ENCODE results near the gene CENPQ.
"Not testable (repeated sequence)": the region's sequence is repeated elsewhere in the genome, so short reads cannot be mapped to it uniquely, and the experiment has no call there.

The CENPQ gene

DNA sequence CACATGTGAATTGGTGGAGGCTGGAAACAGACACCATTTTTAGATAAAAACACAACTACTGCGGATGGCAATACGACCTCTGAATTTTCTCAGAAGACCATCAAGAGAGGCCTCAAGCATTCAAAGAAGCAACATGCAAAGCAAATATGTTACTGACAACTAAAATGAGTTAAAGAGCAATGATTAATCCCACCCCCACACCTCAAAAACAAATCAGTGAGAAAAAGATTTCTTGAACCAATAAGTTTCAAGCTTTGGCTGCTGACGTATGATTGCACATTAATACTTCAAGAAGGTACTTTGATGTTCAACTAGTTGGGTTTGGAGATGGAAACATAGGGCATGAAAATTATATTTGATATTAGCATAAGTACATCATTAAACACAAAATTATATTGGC, 1.1 kb upstream of the CENPQ start:
- Histone ChIP-seq H3K27ac (ENCODE audit: insufficient read depth, low read depth, low read length, poor library complexity, severe bottlenecking) (no peak overlapping the region), H3K27me3 (ENCODE audit: control insufficient read depth, insufficient read depth, low read length, poor library complexity, severe bottlenecking) (no peaks in the 10 kb centered on the region), H3K4me1 (ENCODE audit: control insufficient read depth, insufficient read depth, low read length) (peaks cover 7% of the 10 kb centered on the region), H3K4me3 (ENCODE audit: insufficient read depth, low read depth, low read length) (peak overlapping the region; percentile 85), H3K9me3 (ENCODE audit: control insufficient read depth, low read length) (no peaks in the 10 kb centered on the region), H3K36me3 (ENCODE audit: control insufficient read depth, insufficient read depth, low read length) (no peaks in the 10 kb centered on the region)
- 85 to 93% methylated on average over 2 to 3 of the region's 3 CpGs for WGBS, 2 experiments

GRCh38 chr6:49462599-49462926, 607 bp upstream of the CENPQ start:
- no peak overlapping the region for H3K27ac ChIP-seq (ENCODE audit: insufficient read depth, low read depth, low read length, poor library complexity, severe bottlenecking)
- no peaks in the 10 kb centered on the region for H3K9me3 ChIP-seq (ENCODE audit: control insufficient read depth, low read length)
- H3K36me3 ChIP-seq (ENCODE audit: control insufficient read depth, insufficient read depth, low read length) = no peaks in the 10 kb centered on the region
- H3K27me3 ChIP-seq (ENCODE audit: control insufficient read depth, insufficient read depth, low read length, poor library complexity, severe bottlenecking) = no peaks in the 10 kb centered on the region
- 5 to 7% methylated on average over 7 of the region's 7 CpGs for WGBS, 2 experiments
- H3K4me1 ChIP-seq (ENCODE audit: control insufficient read depth, insufficient read depth, low read length) = peaks cover 7% of the 10 kb centered on the region
- H3K4me3 ChIP-seq (ENCODE audit: insufficient read depth, low read depth, low read length) = peak overlapping the region; percentile 85

DNA sequence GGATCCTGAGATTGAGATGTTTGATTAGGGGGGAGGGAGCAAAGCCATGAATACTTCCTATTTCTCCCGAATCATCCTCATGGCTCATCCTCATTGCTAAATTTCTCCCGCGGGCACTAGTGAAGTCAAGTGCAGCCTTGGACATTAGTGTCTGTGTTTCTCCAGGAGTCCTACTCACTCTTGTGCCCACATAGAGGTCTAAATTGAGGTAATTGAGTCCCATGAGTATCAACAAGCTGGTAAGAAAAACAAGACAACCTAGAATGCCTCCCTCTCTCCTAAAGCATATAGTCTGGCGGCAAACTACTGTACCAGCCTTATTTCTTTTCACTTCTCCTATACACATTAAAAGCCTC, 420 bp downstream of the CENPQ start:
- Histone ChIP-seq H3K9me3 (ENCODE audit: control insufficient read depth, low read length) (no peaks in the 10 kb centered on the region), H3K36me3 (ENCODE audit: control insufficient read depth, insufficient read depth, low read length) (no peaks in the 10 kb centered on the region), H3K4me1 (ENCODE audit: control insufficient read depth, insufficient read depth, low read length) (peaks cover 7% of the 10 kb centered on the region), H3K27me3 (ENCODE audit: control insufficient read depth, insufficient read depth, low read length, poor library complexity, severe bottlenecking) (no peaks in the 10 kb centered on the region), H3K4me3 (ENCODE audit: insufficient read depth, low read depth, low read length) (peak overlapping the region; percentile 85), H3K27ac (ENCODE audit: insufficient read depth, low read depth, low read length, poor library complexity, severe bottlenecking) (no peak overlapping the region)
- 1% methylated on average over 3 to 4 of the region's 4 CpGs for WGBS, 2 experiments

GRCh38 chr6:49464691-49465090, 1.5 kb downstream of the CENPQ start:
- 93% methylated on average over 2 of the region's 2 CpGs for WGBS, 2 experiments
- Histone ChIP-seq H3K4me1 (ENCODE audit: control insufficient read depth, insufficient read depth, low read length) (peaks cover 7% of the 10 kb centered on the region), H3K36me3 (ENCODE audit: control insufficient read depth, insufficient read depth, low read length) (no peaks in the 10 kb centered on the region), H3K27me3 (ENCODE audit: control insufficient read depth, insufficient read depth, low read length, poor library complexity, severe bottlenecking) (no peaks in the 10 kb centered on the region), H3K27ac (ENCODE audit: insufficient read depth, low read depth, low read length, poor library complexity, severe bottlenecking) (no peak overlapping the region), H3K9me3 (ENCODE audit: control insufficient read depth, low read length) (no peaks in the 10 kb centered on the region), H3K4me3 (ENCODE audit: insufficient read depth, low read depth, low read length) (peak overlapping the region; percentile 85)

GRCh38 chr6:49468042-49468441, 4.9 kb downstream of the CENPQ start:
- 94 to 96% methylated on average over 9 of the region's 9 CpGs for WGBS, 2 experiments
- Histone ChIP-seq H3K4me3 (ENCODE audit: insufficient read depth, low read depth, low read length) (no peak overlapping the region), H3K9me3 (ENCODE audit: control insufficient read depth, low read length) (no peaks in the 10 kb centered on the region), H3K27ac (ENCODE audit: insufficient read depth, low read depth, low read length, poor library complexity, severe bottlenecking) (no peak overlapping the region), H3K4me1 (ENCODE audit: control insufficient read depth, insufficient read depth, low read length) (peaks cover 7% of the 10 kb centered on the region), H3K36me3 (ENCODE audit: control insufficient read depth, insufficient read depth, low read length) (peaks cover 13% of the 10 kb centered on the region), H3K27me3 (ENCODE audit: control insufficient read depth, insufficient read depth, low read length, poor library complexity, severe bottlenecking) (no peaks in the 10 kb centered on the region)

DNA sequence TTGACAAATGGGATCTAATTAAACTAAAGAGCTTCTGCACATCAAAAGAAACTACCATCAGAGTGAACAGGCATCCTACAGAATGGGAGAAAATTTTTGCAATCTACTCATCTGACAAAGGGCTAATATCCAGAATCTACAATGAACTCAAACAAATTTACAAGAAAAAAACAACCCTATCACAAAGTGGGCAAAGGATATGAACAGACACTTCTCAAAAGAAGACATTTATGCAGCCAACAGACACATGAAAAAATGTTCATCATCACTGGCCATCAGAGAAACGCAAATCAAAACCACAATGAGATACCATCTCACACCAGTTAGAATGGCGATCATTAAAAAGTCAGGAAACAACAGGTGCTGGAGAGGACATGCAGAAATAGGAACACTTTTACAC, 13.4 kb downstream of the CENPQ start:
- H3K4me3 ChIP-seq (ENCODE audit: insufficient read depth, low read depth, low read length); H3K27me3 ChIP-seq (ENCODE audit: control insufficient read depth, insufficient read depth, low read length, poor library complexity, severe bottlenecking); H3K4me1 ChIP-seq (ENCODE audit: control insufficient read depth, insufficient read depth, low read length); H3K27ac ChIP-seq (ENCODE audit: insufficient read depth, low read depth, low read length, poor library complexity, severe bottlenecking); H3K9me3 ChIP-seq (ENCODE audit: control insufficient read depth, low read length): not testable (repeated sequence)
- H3K36me3 ChIP-seq (ENCODE audit: control insufficient read depth, insufficient read depth, low read length) = peaks cover 12% of the 10 kb centered on the region
- 88 to 94% methylated on average over 2 of the region's 2 CpGs for WGBS, 2 experiments

DNA sequence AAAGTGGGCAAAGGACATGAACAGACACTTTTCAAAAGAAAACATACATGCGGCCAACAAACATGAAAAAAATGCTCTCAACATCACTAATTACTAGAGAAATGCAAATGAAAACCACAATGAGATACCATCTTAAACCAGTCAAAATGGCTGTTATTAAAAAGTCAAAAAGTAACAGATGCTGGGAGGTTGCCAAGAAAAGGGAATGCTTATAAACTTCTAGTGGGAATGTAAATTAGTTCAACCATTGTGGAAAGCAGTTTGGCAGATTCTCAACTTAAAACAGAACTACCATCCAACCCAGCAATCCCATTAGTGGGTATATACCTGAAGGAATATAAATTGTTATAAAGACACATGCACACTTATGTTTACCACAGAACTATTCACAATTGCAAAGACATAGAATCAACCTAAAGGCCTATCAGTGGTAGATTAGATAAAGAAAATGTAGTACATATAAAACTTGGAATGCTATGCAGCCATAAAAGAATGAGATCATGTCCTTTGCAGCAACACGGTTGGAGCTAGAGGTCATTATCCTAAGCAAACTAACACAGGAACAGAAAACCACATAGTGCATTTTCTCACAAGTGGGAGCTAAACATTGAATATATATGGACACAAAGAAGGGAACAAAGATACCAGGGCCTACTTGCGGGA, 16.3 kb downstream of the CENPQ start:
- H3K4me3 ChIP-seq (ENCODE audit: insufficient read depth, low read depth, low read length) = no peak overlapping the region
- H3K9me3 ChIP-seq (ENCODE audit: control insufficient read depth, low read length) = no peaks in the 10 kb centered on the region
- no peaks in the 10 kb centered on the region for H3K4me1 ChIP-seq (ENCODE audit: control insufficient read depth, insufficient read depth, low read length)
- no peaks in the 10 kb centered on the region for H3K36me3 ChIP-seq (ENCODE audit: control insufficient read depth, insufficient read depth, low read length)
- no peak overlapping the region for H3K27ac ChIP-seq (ENCODE audit: insufficient read depth, low read depth, low read length, poor library complexity, severe bottlenecking)
- H3K27me3 ChIP-seq (ENCODE audit: control insufficient read depth, insufficient read depth, low read length, poor library complexity, severe bottlenecking) = no peaks in the 10 kb centered on the region
- WGBS, 2 experiments = 83 to 94% methylated on average over 3 of the region's 3 CpGs

DNA sequence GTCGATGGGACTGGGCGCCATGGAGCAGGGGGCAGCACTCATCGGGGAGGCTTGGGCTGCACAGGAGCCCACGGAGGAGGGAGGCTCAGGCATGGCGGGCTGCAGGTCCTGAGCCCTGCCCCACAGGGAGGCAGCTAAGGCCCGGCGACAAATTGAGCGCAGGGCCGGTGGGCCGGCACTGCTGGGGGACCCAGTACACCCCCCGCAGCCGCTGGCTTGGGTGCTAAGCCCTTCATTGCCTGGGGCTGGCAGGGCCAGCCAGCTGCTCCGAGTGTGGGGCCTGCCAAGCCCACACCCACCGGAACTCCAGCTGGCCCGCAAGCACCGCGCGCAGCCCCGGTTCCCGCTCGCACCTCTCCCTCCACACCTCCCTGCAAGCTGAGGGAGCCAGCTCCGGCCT, 18.7 kb downstream of the CENPQ start:
- WGBS, 2 experiments = 93 to 97% methylated on average over 18 to 21 of the region's 22 CpGs
- not testable (repeated sequence) for H3K4me1 ChIP-seq (ENCODE audit: control insufficient read depth, insufficient read depth, low read length); H3K9me3 ChIP-seq (ENCODE audit: control insufficient read depth, low read length); H3K27ac ChIP-seq (ENCODE audit: insufficient read depth, low read depth, low read length, poor library complexity, severe bottlenecking); H3K27me3 ChIP-seq (ENCODE audit: control insufficient read depth, insufficient read depth, low read length, poor library complexity, severe bottlenecking); H3K36me3 ChIP-seq (ENCODE audit: control insufficient read depth, insufficient read depth, low read length); H3K4me3 ChIP-seq (ENCODE audit: insufficient read depth, low read depth, low read length)

- H3K9me3 ChIP-seq (ENCODE audit: control insufficient read depth, low read length); H3K27me3 ChIP-seq (ENCODE audit: control insufficient read depth, insufficient read depth, low read length, poor library complexity, severe bottlenecking); H3K27ac ChIP-seq (ENCODE audit: insufficient read depth, low read depth, low read length, poor library complexity, severe bottlenecking); H3K4me1 ChIP-seq (ENCODE audit: control insufficient read depth, insufficient read depth, low read length); H3K36me3 ChIP-seq (ENCODE audit: control insufficient read depth, insufficient read depth, low read length); H3K4me3 ChIP-seq (ENCODE audit: insufficient read depth, low read depth, low read length): not testable (repeated sequence)
- 94 to 95% methylated on average over 14 of the region's 14 CpGs for WGBS, 2 experiments
These were observed 20.2 kb downstream of the CENPQ start for GRCh38 chr6:49483380-49483779.

DNA sequence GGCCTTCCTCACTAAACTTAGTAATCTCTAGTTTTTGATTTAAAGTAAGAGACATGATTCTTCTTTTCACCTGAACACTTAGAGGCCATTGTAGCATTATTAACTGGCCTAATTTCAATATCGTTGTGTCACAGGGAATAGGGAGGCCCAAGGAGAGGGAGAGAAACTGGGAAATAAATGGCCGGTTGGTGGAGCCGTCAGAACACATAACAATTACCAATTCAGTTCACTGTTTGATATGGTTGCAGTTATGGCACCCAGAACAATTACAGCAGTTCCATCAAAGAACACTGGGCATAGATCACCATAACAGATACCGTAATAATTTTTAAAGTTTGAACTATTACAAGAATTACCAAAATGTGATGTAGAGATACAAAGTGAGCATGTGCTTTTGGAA, 27.5 kb downstream of the CENPQ start:
- no peaks in the 10 kb centered on the region for H3K27me3 ChIP-seq (ENCODE audit: control insufficient read depth, insufficient read depth, low read length, poor library complexity, severe bottlenecking)
- no peaks in the 10 kb centered on the region for H3K4me1 ChIP-seq (ENCODE audit: control insufficient read depth, insufficient read depth, low read length)
- no peak overlapping the region for H3K27ac ChIP-seq (ENCODE audit: insufficient read depth, low read depth, low read length, poor library complexity, severe bottlenecking)
- WGBS, 2 experiments = 94 to 100% methylated on average over 3 to 4 of the region's 4 CpGs
- H3K9me3 ChIP-seq (ENCODE audit: control insufficient read depth, low read length) = no peaks in the 10 kb centered on the region
- peaks cover 17% of the 10 kb centered on the region for H3K36me3 ChIP-seq (ENCODE audit: control insufficient read depth, insufficient read depth, low read length)
- H3K4me3 ChIP-seq (ENCODE audit: insufficient read depth, low read depth, low read length) = no peak overlapping the region

DNA sequence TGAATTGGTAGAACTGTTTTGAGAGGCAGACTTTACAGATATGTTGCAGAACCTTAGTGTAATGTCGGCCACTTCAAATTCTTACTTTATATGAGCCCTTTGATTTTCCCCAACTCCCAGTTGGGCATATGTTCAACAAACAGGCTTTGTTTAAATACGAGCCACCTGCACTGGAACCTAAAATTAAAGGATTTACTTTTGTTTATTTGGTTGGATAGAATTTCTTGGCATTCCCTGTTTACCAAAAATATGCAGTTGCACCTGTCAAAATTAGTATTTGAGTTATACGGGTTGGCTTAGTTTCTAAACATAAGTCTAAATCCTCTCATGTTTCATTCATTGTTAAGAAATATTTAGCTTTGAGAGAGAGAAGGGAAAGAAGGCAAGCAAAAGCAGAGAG, 34.1 kb downstream of the CENPQ start:
- Histone ChIP-seq H3K9me3 (ENCODE audit: control insufficient read depth, low read length) (no peaks in the 10 kb centered on the region), H3K27me3 (ENCODE audit: control insufficient read depth, insufficient read depth, low read length, poor library complexity, severe bottlenecking) (no peaks in the 10 kb centered on the region), H3K4me1 (ENCODE audit: control insufficient read depth, insufficient read depth, low read length) (no peaks in the 10 kb centered on the region), H3K27ac (ENCODE audit: insufficient read depth, low read depth, low read length, poor library complexity, severe bottlenecking) (no peak overlapping the region), H3K36me3 (ENCODE audit: control insufficient read depth, insufficient read depth, low read length) (no peaks in the 10 kb centered on the region), H3K4me3 (ENCODE audit: insufficient read depth, low read depth, low read length) (no peak overlapping the region)
- WGBS, 2 experiments = 95 to 100% methylated on average over 2 to 3 of the region's 3 CpGs
